ENCODE data around the gene IMPDH2.
"Not testable (repeated sequence)": the region's sequence is repeated elsewhere in the genome, so short reads cannot be mapped to it uniquely, and the experiment has no call there.

The IMPDH2 gene

GRCh38 chr3:49021213-49021812 lies 7.9 kb downstream of the IMPDH2 start:
- peak; percentile 80 for DNase-seq

DNA sequence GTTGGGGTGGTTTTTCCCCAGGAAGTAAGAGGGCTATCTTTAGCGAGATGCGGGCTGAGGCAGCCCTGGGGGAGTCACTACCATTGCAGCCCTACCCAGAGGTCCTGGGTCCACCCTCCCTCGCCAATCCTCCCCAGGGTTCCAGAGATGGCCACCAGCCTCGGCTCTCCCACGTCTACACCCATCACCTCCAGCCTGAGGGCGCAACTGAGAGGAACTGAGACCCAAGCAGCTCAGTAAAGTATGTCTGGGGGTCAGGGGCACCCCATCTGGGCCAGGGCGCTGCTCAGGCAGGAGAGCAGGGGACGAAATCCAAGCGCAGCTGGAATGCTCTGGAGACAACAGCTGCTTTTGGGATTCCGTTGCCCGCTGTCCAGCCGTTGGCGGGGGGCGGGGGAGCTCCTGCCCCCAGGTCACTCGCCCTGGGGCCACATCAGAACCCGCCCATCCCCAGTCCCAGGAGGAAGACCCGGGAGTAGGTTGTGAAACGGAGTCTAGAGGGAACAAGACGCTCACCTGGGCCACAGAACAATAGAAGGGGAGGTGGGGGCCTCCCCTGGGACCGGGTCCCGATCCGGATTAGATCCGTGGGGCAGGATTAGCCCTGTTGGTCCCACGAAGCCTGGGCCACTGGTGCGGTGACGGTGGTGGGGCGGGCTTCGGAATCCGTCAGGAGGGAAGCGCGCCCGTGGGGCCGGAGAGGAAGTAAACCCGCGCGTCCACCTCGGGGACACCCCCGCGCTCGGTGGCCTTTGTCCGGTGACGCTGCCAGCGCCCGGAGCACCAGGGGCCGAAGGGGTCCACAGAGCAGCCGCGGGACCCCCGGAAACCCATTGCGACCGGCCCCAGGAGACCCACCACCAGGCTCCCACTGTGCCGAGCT lies 8.6 kb downstream of the IMPDH2 start:
- DNase-seq, result no peak

- no peak for DNase-seq
These were observed 9.3 kb downstream of the IMPDH2 start for GRCh38 chr3:49019941-49020329.

DNA sequence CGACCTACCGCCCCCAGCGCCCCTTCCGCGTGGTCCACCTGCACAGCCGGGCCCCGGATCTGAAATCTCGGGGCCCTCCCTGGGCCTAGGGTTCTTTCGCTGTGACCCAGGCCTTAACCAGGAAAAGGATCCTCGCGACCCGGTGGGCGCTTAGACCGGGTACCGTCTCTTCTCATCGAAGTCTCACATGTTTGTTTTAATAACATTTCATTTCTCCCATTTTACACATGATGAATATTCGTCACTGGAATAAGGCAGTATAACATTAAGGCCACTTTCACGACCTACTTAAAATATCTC lies 10.5 kb downstream of the IMPDH2 start:
- no peak for DNase-seq

DNA sequence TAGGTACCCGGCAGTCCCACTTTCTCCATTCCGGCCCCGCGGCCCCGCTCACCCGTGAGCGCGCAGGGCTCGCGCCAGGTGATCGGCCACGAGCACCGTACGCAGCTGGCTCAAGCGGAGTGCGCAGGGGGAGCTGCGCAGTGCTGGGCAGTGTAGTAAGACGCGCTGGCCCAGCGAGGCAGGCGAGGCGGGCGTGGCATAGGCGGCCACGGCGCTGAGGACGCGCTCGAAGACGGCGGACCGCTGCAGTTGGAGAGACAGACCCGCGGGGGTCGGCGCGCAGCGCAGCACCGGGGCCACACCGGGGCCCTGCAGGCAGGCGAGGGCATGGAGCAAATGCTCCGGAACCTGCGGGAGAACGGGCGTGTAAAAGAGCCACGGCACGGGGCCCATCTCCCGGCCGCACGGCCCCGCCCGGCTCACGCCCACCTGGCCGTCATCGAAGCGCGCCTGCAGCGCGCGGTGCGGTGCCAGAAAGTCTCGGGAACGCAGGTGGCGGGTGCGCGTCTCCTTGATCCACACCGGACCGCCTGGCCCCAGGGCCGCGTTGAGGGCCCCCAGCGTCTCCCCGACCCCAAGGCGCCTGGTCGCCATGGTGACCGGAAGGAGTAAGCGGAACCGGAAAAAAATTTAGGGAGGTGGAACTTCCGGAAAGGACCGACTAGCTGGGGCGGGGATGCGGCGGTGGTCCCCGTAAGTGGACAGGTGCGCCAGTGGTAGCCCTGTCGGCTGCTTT lies 11.1 kb downstream of the IMPDH2 start, which contains the start of gene DALRD3:
DALRD3 (minus strand) TSS at position 610 of the 736 bp plus-strand sequence; CDS start at position 594, 16 bp downstream.
- no peak for DNase-seq

GRCh38 chr3:49017229-49017970 lies 11.8 kb downstream of the IMPDH2 start:
- no peak for DNase-seq

- no peak for DNase-seq
These were observed 12.6 kb downstream of the IMPDH2 start for GRCh38 chr3:49016414-49017228.

- DNase-seq, result no peak
These were observed 13.4 kb downstream of the IMPDH2 start for GRCh38 chr3:49015765-49016164.

DNA sequence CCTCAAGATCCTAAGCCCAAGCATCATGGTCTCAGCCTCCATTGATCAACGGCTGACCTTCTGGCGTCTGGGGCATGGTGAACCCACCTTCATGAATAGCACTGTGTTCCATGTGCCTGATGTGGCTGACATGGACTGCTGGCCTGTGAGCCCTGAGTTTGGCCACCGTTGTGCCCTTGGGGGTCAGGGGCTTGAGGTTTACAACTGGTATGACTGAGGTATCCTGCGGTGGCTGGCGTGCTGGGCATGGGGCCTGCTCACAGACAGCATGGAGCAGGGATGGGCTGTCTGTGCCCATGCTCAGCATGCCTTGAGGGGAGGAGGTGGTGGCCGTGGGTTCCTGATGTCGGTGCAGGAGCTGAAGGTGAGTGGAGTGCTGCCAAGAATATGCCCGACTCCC lies 14.1 kb downstream of the IMPDH2 start:
- DNase-seq, result no peak

DNA sequence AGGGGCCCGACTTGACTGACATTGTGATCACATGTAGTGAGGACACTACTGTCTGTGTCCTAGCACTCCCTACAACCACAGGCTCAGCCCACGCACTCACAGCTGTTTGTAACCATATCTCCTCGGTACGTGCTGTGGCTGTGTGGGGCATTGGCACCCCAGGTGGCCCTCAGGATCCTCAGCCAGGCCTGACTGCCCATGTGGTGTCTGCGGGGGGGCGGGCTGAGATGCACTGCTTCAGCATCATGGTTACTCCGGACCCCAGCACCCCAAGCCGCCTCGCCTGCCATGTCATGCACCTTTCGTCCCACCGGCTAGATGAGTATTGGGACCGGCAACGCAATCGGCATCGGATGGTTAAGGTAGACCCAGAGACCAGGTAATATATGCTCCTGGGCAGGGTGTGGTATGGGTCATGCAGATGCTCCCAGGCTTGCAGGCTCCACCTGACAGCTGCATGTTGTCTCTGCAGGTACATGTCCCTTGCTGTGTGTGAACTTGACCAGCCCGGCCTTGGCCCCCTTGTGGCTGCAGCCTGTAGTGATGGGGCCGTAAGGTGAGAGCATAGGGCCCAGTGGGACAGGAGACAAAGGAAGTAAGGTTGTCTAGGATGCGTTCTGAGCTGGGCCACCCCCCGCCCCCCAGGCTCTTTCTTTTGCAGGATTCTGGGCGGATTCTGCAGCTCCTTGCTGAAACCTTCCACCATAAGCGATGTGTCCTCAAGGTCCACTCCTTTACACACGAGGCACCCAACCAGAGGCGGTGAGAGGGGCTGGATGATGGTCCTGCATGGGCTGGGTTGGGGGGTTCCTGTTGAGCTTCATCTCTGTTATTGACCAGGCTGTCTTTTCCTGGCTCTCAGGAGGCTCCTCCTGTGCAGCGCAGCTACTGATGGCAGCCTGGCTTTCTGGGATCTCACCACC lies 15.2 kb downstream of the IMPDH2 start:
- DNase-seq, result no peak

- DNase-seq, result no peak
These were observed 16.0 kb downstream of the IMPDH2 start for GRCh38 chr3:49013113-49013737.

- no peak for DNase-seq
These were observed 16.7 kb downstream of the IMPDH2 start for GRCh38 chr3:49012441-49013017.

- DNase-seq, result no peak
These were observed 19.8 kb downstream of the IMPDH2 start for GRCh38 chr3:49009396-49009795.

DNA sequence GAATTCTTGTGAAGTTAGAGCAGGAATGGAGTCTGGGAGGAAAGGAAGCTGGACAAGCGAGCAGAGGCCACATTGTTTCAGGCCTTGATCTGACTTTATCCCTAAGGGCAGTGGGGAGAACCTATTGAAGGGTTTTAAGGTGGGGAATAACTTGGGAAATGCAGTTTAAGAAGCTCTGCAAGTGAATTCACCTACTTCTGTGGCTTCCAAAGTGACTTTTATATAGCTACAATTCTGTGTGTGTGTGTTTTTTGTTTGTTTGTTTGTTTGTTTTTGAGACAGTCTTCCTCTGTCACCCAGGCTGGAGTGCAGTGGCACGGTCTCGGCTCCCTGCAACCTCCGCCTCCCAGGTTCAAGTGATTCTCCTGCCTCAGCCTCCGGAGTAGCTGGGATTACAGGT lies 20.6 kb downstream of the IMPDH2 start:
- not testable (repeated sequence) for DNase-seq

- DNase-seq, result peak; percentile 45
These were observed 21.2 kb downstream of the IMPDH2 start for GRCh38 chr3:49007771-49008528.

- peak; percentile 91 for DNase-seq
These were observed 22.0 kb downstream of the IMPDH2 start, which contains the start of gene WDR6 for GRCh38 chr3:49007068-49007770. WDR6 (plus strand) TSS chr3:49007391; CDS start chr3:49007432, 41 bp downstream.

DNA sequence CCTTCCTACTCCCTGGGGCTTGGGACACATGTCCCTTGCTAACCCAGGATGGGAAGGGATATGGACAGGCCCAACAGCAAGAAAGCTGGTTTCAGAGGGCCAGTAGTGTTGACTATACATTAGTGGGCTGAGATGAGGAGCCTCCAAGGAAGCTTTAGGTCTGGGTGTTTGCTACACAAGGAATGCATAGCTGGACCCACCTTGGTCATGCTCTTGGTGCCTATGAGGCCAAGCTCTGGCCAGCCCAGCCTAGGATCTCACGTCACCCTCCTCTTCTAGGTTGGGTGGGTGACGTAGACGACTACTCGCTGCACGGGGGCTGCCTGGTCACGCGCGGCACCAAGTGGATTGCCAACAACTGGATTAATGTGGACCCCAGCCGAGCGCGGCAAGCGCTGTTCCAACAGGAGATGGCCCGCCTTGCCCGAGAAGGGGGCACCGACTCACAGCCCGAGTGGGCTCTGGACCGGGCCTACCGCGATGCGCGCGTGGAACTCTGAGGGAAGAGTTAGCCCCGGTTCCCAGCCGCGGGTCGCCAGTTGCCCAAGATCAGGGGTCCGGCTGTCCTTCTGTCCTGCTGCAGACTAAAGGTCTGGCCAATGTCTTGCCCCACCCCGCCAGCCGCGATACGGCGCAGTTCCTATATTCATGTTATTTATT lies 22.7 kb downstream of the IMPDH2 start:
- no peak for DNase-seq

- DNase-seq, result no peak
These were observed 23.2 kb downstream of the IMPDH2 start for GRCh38 chr3:49005998-49006397.

All from SIG-M5 (cell line).